ENCODE results near the gene LMX1B. TPM values are rescaled to one million over a fixed set of nuclear protein-coding genes. Genes with fewer than 3 reads are reported as not detected.

The LMX1B gene
- total and polyA plus RNA-seq, 10 donors: 0.02 to 0.25 TPM; not detected in 8

GRCh38 chr9:126617003-126617822 is 3.5 kb downstream of the LMX1B start:
- H3K4me1 ChIP-seq: peaks cover 22 to 59% (median 38%) of the 10 kb centered on the region in 6 donors
- peaks cover 24 to 100% (median 92%) of the 10 kb centered on the region in 7 donors for H3K27me3 ChIP-seq (replicated peaks in 1 of 7)
- 21 to 28% (median 24%) methylated on average over 18 of the region's 18 CpGs for WGBS, 5 donors
- peak; percentile 41 for DNase-seq
- H3K27ac ChIP-seq: no peak overlapping the region
- no peak overlapping the region for H3K4me3 ChIP-seq
- H3K9me3 ChIP-seq: no peaks in the 10 kb centered on the region
- H3K36me3 ChIP-seq: no peaks in the 10 kb centered on the region
- no peak for TF ChIP-seq POLR2AphosphoS5 (IDR thresholded peaks at IDR 0.05)
- no peak for TF ChIP-seq POLR2A (IDR thresholded peaks at IDR 0.05)
- no peak for TF ChIP-seq CTCF (IDR thresholded peaks at IDR 0.05 in 8 of 11, conservative IDR thresholded peaks at IDR 0.05 in 3 of 11)
- intact Hi-C loops (cut with DNase I; ENCODE audit: low total_unique reads): no loop called here

GRCh38 chr9:126617823-126618165 is 4.1 kb downstream of the LMX1B start:
- Histone ChIP-seq H3K27ac (no peak overlapping the region), H3K9me3 (no peaks in the 10 kb centered on the region), H3K36me3 (no peaks in the 10 kb centered on the region), H3K4me1 (peaks cover 17 to 53% (median 32%) of the 10 kb centered on the region in 6 donors), H3K4me3 (no peak overlapping the region), H3K27me3 (replicated peaks in 1 of 7) (peaks cover 23 to 100% (median 92%) of the 10 kb centered on the region in 7 donors)
- intact Hi-C loops (cut with DNase I; ENCODE audit: low total_unique reads): no loop called here
- WGBS, 5 donors: 10 to 13% (median 12%) methylated on average over 12 of the region's 12 CpGs
- DNase-seq: peak; percentile 14
- TF ChIP-seq POLR2A (IDR thresholded peaks at IDR 0.05): no peak
- no peak for TF ChIP-seq CTCF (IDR thresholded peaks at IDR 0.05 in 8 of 11, conservative IDR thresholded peaks at IDR 0.05 in 3 of 11)
- TF ChIP-seq POLR2AphosphoS5 (IDR thresholded peaks at IDR 0.05): no peak

GRCh38 chr9:126618190-126618584 is 4.5 kb downstream of the LMX1B start:
- H3K27me3 ChIP-seq (replicated peaks in 1 of 7): peaks cover 23 to 100% (median 92%) of the 10 kb centered on the region in 7 donors
- peak overlapping the region in 1 of 8 donors; percentile 13 for H3K4me3 ChIP-seq
- H3K27ac ChIP-seq: no peak overlapping the region
- no peak for TF ChIP-seq POLR2AphosphoS5 (IDR thresholded peaks at IDR 0.05)
- TF ChIP-seq POLR2A (IDR thresholded peaks at IDR 0.05): no peak
- no peak for TF ChIP-seq CTCF (IDR thresholded peaks at IDR 0.05 in 8 of 11, conservative IDR thresholded peaks at IDR 0.05 in 3 of 11)
- peak; percentile 6 for DNase-seq
- H3K9me3 ChIP-seq: no peaks in the 10 kb centered on the region
- H3K4me1 ChIP-seq: peaks cover 13 to 49% (median 28%) of the 10 kb centered on the region in 6 donors
- intact Hi-C loops (cut with DNase I; ENCODE audit: low total_unique reads): no loop called here
- no peaks in the 10 kb centered on the region for H3K36me3 ChIP-seq
- WGBS, 5 donors: 8 to 14% (median 9%) methylated on average over 11 of the region's 11 CpGs

- DNase-seq: peak; percentile 70
- Histone ChIP-seq H3K9me3 (no peaks in the 10 kb centered on the region), H3K4me1 (peaks cover 11 to 51% (median 27%) of the 10 kb centered on the region in 6 donors), H3K4me3 (peak overlapping the region in 1 of 8 donors; percentile 13), H3K36me3 (no peaks in the 10 kb centered on the region), H3K27ac (no peak overlapping the region), H3K27me3 (replicated peaks in 1 of 7) (peaks cover 21 to 100% (median 92%) of the 10 kb centered on the region in 7 donors)
- no peak for TF ChIP-seq POLR2AphosphoS5 (IDR thresholded peaks at IDR 0.05)
- TF ChIP-seq CTCF (IDR thresholded peaks at IDR 0.05 in 8 of 11, conservative IDR thresholded peaks at IDR 0.05 in 3 of 11): no peak
- no peak for TF ChIP-seq POLR2A (IDR thresholded peaks at IDR 0.05)
- 5 to 14% (median 10%) methylated on average over 17 to 50 of the region's 50 CpGs for WGBS, 5 donors
- intact Hi-C loops (cut with DNase I; ENCODE audit: low total_unique reads): no loop called here
These were observed 5.0 kb downstream of the LMX1B start for GRCh38 chr9:126618585-126619360.

Measured in spleen (tissue), 11 donors.